Liver (tissue), 9 donors: ENCODE results near the gene TMEM94. TPM values are rescaled to one million over a fixed set of nuclear protein-coding genes. Genes with fewer than 3 reads are reported as not detected.

Experiments
- DNase-seq: peaks from one replicate; pipeline ENCODE4 v3.0.0-alpha.2; 2017; ENCODE audit warnings: low spot score
- H3K27ac ChIP-seq, 2 donors: one replicate each; pipeline ENCODE4 v1.7.0; 2013; ENCODE audit warnings: inconsistent platforms in 2 of 2, low read length in 2 of 2, control low read depth in 1 of 2, low read depth in 1 of 2, mild to moderate bottlenecking in 1 of 2
- H3K27me3 ChIP-seq, 4 donors: one replicate each; pipeline versions ENCODE4 v1.6.1 to v1.7.0; 2013; ENCODE audit warnings: low read length in 3 of 4, inconsistent platforms in 1 of 4, mild to moderate bottlenecking in 1 of 4, moderate library complexity in 1 of 4; ENCODE audit not compliant: control insufficient read depth in 4 of 4, insufficient read depth in 4 of 4
- H3K36me3 ChIP-seq, 4 donors: one replicate each; pipeline versions ENCODE4 v1.6.1 to v1.7.0; 2013; ENCODE audit warnings: low read length in 3 of 4, mild to moderate bottlenecking in 3 of 4, low read depth in 1 of 4, moderate library complexity in 1 of 4; ENCODE audit not compliant: control insufficient read depth in 4 of 4, insufficient read depth in 3 of 4
- H3K4me1 ChIP-seq, 4 donors: one replicate each; pipeline versions ENCODE4 v1.6.1 to v1.7.0; 2013; ENCODE audit warnings: low read length in 3 of 4, mild to moderate bottlenecking in 3 of 4, moderate library complexity in 1 of 4; ENCODE audit not compliant: control insufficient read depth in 4 of 4, insufficient read depth in 4 of 4
- H3K4me3 ChIP-seq, 3 donors: one replicate each; pipeline versions ENCODE4 v1.6.1 to v1.7.0; 2013; ENCODE audit warnings: low read length in 3 of 3, control low read depth in 1 of 3, low read depth in 1 of 3, mild to moderate bottlenecking in 1 of 3
- H3K9ac ChIP-seq, 2 donors: one replicate each; pipeline ENCODE4 v1.7.0; 2013; ENCODE audit warnings: low read length in 2 of 2, mild to moderate bottlenecking in 2 of 2, moderate library complexity in 2 of 2, control low read depth in 1 of 2, low read depth in 1 of 2
- H3K9me3 ChIP-seq, 4 donors: one replicate each; pipeline versions ENCODE4 v1.6.1 to v1.7.0; 2013; ENCODE audit warnings: low read length in 3 of 4; ENCODE audit not compliant: control insufficient read depth in 4 of 4
- EGR1 ChIP-seq, 2 donors: IDR thresholded peaks; 2 replicates each; pipeline ENCODE4 v1.6.1; 2016 to 2018; ENCODE audit warnings: antibody characterized with exemption in 2 of 2, low read depth in 2 of 2
- FOXA1 ChIP-seq: IDR thresholded peaks from 2 replicates; pipeline ENCODE4 v1.6.1; 2016; ENCODE audit warnings: antibody characterized with exemption
- FOXA2 ChIP-seq: IDR thresholded peaks from 2 replicates; pipeline ENCODE4 v1.6.1; 2016; ENCODE audit warnings: antibody characterized with exemption
- HNF4A ChIP-seq, 2 donors: conservative IDR thresholded peaks; 2 replicates each; pipeline ENCODE4 v1.6.1; 2016; ENCODE audit warnings: antibody characterized with exemption in 2 of 2, mild to moderate bottlenecking in 2 of 2
- HNF4G ChIP-seq: IDR thresholded peaks from 2 replicates; pipeline ENCODE4 v1.6.1; 2016; ENCODE audit warnings: antibody characterized with exemption
- JUND ChIP-seq, 2 donors: IDR thresholded peaks; 2 replicates each; pipeline ENCODE4 v1.6.1; 2016; ENCODE audit warnings: antibody characterized with exemption in 2 of 2
- RAD21 ChIP-seq, 2 donors: IDR thresholded peaks; 2 replicates each; pipeline ENCODE4 v1.6.1; 2016; ENCODE audit warnings: antibody characterized with exemption in 2 of 2, mild to moderate bottlenecking in 2 of 2
- RXRA ChIP-seq, 2 donors: IDR thresholded peaks; 2 replicates each; pipeline ENCODE4 v1.6.1; 2017 to 2018; ENCODE audit warnings: antibody characterized with exemption in 2 of 2, mild to moderate bottlenecking in 1 of 2
- SP1 ChIP-seq: IDR thresholded peaks from 2 replicates; pipeline ENCODE4 v1.6.1; 2018; ENCODE audit warnings: antibody characterized with exemption, mild to moderate bottlenecking
- TAF1 ChIP-seq: conservative IDR thresholded peaks from 2 replicates; pipeline ENCODE4 v1.6.1; 2016; ENCODE audit warnings: antibody characterized with exemption, mild to moderate bottlenecking
- WGBS: extraction: QIAGEN DNeasy Blood & Tissue Kit; methylation state at CpG from one replicate; pipeline ENCODE4 v1.1.7; 2013; 5-methylcytosine and 5-hydroxymethylcytosine counted together
- polyA plus RNA-seq, 2 donors: library from polyadenylated mRNA; stranded (reverse) in 1 of 2; unstranded in 1 of 2; fragments of 200-250 nt in 1 of 2; fragments of >200 nt in 1 of 2; fragmentation: Nextera tagmentation in 1 of 2; extraction: Ambion mirVana in 1 of 2; gene quantifications; one replicate each; pipeline versions ENCODE4 v1.2.1 to v1.2.3, GENCODE V29; 2013 to 2015
- total RNA-seq, 2 donors: library from RNA; depleted of rRNA; stranded (reverse); fragments of >200 nt; gene quantifications; one replicate each; pipeline ENCODE4 v1.2.3, GENCODE V29; 2014
- TF ChIP-seq, protein P1 (sequence below): IDR thresholded peaks from 2 replicates; pipeline ENCODE4 v1.6.1; 2016; ENCODE audit warnings: antibody characterized with exemption
- TF ChIP-seq, protein P2 (sequence below): IDR thresholded peaks from 2 replicates; pipeline ENCODE4 v1.6.1; 2016; ENCODE audit warnings: antibody characterized with exemption
- TF ChIP-seq, protein P3 (sequence below): IDR thresholded peaks from 2 replicates; pipeline ENCODE4 v1.6.1; 2016; ENCODE audit warnings: antibody characterized with exemption, mild to moderate bottlenecking
- TF ChIP-seq, protein P4 (sequence below): fragments of 150-350 bp; IDR thresholded peaks from 2 replicates; pipeline ENCODE4 v1.5.1; 2017; ENCODE audit warnings: improper control_type of control experiment, low read depth, low read length; ENCODE audit not compliant: missing input control
- TF ChIP-seq, protein P5 (sequence below): IDR thresholded peaks from 2 replicates; pipeline ENCODE4 v1.6.1; 2016; ENCODE audit warnings: antibody characterized with exemption
- donor health status: healthy.
- donor health status: healthy.
- donor health status: healthy.
- donor health status: healthy.
- donor health status: healthy.

Gene TMEM94
- total and polyA plus RNA-seq, 4 donors, result 15.6 to 31.0 (median 20.1) TPM

DNA sequence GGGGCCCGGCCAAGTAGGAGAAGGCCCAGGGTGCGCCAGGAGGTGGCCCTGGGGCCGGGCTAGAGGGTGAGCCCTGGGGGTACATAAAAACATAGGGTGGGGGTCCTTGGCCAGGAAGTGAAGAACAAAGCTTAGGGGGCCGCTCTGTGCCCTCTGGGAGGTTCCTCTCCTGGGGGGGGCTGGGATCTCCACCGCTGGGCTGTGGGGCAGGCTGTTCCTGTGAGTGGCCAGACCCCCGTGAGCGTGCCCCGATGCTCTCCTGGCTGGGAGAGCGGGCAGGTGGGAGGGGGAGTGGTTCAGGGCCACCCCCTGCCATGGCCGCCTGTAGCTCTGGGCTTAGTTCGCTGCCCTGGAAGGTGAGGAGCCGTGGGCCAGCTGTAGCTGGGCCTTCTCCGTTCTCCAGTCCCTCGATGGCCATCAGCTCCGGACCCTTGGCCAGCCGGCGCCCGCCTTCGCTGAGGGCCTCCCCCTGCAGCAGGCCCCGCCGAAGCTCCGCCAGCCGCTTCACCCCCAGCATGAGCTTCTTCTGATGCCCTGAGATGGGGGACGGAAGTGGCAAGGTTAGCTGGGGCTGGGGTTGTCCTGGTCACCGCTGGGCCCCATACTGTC, 46.4 kb downstream of the TMEM94 start:
- H3K9ac ChIP-seq, result no peak overlapping the region
- 94% methylated on average over 25 of the region's 25 CpGs for WGBS
- peaks cover 5 to 23% (median 13%) of the 10 kb centered on the region in 4 donors for H3K4me1 ChIP-seq
- no peaks in the 10 kb centered on the region for H3K27me3 ChIP-seq
- no peaks in the 10 kb centered on the region for H3K9me3 ChIP-seq
- H3K4me3 ChIP-seq, result no peak overlapping the region
- H3K27ac ChIP-seq, result no peak overlapping the region
- TF ChIP-seq, protein P1, sequence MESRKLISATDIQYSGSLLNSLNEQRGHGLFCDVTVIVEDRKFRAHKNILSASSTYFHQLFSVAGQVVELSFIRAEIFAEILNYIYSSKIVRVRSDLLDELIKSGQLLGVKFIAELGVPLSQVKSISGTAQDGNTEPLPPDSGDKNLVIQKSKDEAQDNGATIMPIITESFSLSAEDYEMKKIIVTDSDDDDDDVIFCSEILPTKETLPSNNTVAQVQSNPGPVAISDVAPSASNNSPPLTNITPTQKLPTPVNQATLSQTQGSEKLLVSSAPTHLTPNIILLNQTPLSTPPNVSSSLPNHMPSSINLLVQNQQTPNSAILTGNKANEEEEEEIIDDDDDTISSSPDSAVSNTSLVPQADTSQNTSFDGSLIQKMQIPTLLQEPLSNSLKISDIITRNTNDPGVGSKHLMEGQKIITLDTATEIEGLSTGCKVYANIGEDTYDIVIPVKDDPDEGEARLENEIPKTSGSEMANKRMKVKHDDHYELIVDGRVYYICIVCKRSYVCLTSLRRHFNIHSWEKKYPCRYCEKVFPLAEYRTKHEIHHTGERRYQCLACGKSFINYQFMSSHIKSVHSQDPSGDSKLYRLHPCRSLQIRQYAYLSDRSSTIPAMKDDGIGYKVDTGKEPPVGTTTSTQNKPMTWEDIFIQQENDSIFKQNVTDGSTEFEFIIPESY, result no peak
- TF ChIP-seq HNF4G, result no peak
- TF ChIP-seq, protein P2, sequence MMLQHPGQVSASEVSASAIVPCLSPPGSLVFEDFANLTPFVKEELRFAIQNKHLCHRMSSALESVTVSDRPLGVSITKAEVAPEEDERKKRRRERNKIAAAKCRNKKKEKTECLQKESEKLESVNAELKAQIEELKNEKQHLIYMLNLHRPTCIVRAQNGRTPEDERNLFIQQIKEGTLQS, result no peak
- no peak for TF ChIP-seq EGR1 (IDR thresholded peaks at IDR 0.05; ENCODE audit: low read depth in 2 of 2)
- TF ChIP-seq TAF1, result no peak
- no peak for TF ChIP-seq SP1
- TF ChIP-seq, protein P3, sequence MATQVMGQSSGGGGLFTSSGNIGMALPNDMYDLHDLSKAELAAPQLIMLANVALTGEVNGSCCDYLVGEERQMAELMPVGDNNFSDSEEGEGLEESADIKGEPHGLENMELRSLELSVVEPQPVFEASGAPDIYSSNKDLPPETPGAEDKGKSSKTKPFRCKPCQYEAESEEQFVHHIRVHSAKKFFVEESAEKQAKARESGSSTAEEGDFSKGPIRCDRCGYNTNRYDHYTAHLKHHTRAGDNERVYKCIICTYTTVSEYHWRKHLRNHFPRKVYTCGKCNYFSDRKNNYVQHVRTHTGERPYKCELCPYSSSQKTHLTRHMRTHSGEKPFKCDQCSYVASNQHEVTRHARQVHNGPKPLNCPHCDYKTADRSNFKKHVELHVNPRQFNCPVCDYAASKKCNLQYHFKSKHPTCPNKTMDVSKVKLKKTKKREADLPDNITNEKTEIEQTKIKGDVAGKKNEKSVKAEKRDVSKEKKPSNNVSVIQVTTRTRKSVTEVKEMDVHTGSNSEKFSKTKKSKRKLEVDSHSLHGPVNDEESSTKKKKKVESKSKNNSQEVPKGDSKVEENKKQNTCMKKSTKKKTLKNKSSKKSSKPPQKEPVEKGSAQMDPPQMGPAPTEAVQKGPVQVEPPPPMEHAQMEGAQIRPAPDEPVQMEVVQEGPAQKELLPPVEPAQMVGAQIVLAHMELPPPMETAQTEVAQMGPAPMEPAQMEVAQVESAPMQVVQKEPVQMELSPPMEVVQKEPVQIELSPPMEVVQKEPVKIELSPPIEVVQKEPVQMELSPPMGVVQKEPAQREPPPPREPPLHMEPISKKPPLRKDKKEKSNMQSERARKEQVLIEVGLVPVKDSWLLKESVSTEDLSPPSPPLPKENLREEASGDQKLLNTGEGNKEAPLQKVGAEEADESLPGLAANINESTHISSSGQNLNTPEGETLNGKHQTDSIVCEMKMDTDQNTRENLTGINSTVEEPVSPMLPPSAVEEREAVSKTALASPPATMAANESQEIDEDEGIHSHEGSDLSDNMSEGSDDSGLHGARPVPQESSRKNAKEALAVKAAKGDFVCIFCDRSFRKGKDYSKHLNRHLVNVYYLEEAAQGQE, result no peak
- TF ChIP-seq, protein P4, sequence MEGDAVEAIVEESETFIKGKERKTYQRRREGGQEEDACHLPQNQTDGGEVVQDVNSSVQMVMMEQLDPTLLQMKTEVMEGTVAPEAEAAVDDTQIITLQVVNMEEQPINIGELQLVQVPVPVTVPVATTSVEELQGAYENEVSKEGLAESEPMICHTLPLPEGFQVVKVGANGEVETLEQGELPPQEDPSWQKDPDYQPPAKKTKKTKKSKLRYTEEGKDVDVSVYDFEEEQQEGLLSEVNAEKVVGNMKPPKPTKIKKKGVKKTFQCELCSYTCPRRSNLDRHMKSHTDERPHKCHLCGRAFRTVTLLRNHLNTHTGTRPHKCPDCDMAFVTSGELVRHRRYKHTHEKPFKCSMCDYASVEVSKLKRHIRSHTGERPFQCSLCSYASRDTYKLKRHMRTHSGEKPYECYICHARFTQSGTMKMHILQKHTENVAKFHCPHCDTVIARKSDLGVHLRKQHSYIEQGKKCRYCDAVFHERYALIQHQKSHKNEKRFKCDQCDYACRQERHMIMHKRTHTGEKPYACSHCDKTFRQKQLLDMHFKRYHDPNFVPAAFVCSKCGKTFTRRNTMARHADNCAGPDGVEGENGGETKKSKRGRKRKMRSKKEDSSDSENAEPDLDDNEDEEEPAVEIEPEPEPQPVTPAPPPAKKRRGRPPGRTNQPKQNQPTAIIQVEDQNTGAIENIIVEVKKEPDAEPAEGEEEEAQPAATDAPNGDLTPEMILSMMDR, result no peak
- no peak for TF ChIP-seq RAD21 (IDR thresholded peaks at IDR 0.05)
- no peak for TF ChIP-seq FOXA1
- no peak for TF ChIP-seq JUND (IDR thresholded peaks at IDR 0.05)
- TF ChIP-seq, protein P5, sequence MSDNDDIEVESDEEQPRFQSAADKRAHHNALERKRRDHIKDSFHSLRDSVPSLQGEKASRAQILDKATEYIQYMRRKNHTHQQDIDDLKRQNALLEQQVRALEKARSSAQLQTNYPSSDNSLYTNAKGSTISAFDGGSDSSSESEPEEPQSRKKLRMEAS, result no peak
- peaks cover 1 to 36% (median 19%) of the 10 kb centered on the region in 4 donors for H3K36me3 ChIP-seq
- no peak for DNase-seq

DNA sequence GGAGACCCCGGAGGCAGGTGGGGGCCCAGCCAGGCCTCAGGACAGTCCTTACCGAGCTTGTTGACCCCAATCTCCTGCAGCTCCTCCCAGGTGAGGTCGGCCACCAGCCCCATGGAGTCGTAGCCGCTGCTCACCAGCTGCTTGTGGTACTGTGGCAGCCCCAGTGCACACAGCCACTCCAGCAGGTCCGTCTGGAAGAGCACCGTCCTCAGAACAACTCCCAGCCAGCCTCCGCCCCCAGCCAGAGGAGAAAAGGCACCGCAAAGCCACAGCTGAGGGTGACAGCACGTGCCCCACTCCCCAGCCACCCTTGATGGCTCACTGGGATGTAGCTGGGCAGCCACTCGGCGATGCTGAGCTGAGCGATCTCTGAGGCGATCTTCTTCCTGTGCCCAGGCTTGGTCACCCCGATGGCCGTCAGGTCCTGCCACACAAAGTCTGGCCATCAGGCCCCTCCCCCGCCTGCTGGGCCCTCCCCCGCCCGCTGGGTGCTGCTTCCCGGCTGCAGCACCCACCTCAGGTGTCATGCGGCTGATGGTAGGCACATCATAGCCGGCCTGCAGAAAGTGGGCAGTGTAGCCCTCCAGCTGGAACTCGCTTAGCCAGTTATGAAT, 47.0 kb downstream of the TMEM94 start:
- Histone ChIP-seq H3K27me3 (no peaks in the 10 kb centered on the region), H3K27ac (no peak overlapping the region), H3K4me1 (peaks cover 5 to 26% (median 15%) of the 10 kb centered on the region in 4 donors), H3K9ac (no peak overlapping the region), H3K4me3 (no peak overlapping the region), H3K36me3 (peaks cover 0 to 30% (median 16%) of the 10 kb centered on the region in 4 donors), H3K9me3 (no peaks in the 10 kb centered on the region)
- no peak for DNase-seq
- no peak for TF ChIP-seq HNF4A (conservative IDR thresholded peaks at IDR 0.05)
- no peak for TF ChIP-seq FOXA2
- no peak for TF ChIP-seq RXRA (IDR thresholded peaks at IDR 0.05)
- WGBS, result 84% methylated on average over 23 of the region's 23 CpGs
